Prostate gland (tissue), 2 donors: ENCODE data around the gene LITAF. TPM values are rescaled to one million over a fixed set of nuclear protein-coding genes. Genes with fewer than 3 reads are reported as not detected.

Source experiments
- DNase-seq: peaks from one replicate; pipeline ENCODE4 v3.0.0-alpha.2; 2019; ENCODE audit warnings: low spot score
- H3K27ac ChIP-seq, 2 donors: fragments of 200-600 bp; sonication (generic); 2 replicates each; pipeline ENCODE4 v1.5.1; 2017 to 2019
- H3K27me3 ChIP-seq: fragments of 200-600 bp; sonication (generic); replicated peaks from 2 replicates; pipeline ENCODE4 v1.5.1; 2019; ENCODE audit not compliant: insufficient read depth
- H3K36me3 ChIP-seq, 2 donors: fragments of 200-600 bp; sonication (generic); 1 replicate in 1 of 2; 2 replicates in 1 of 2; pipeline versions ENCODE4 v1.5.1 to v1.8.1; 2017 to 2019
- H3K4me1 ChIP-seq: fragments of 200-600 bp; sonication (generic); replicated peaks from 2 replicates; pipeline ENCODE4 v1.5.1; 2019
- H3K4me3 ChIP-seq, 2 donors: fragments of 200-600 bp; sonication (generic); 2 replicates each; pipeline ENCODE4 v1.5.1; 2017 to 2019
- H3K9me3 ChIP-seq: fragments of 200-600 bp; sonication (generic); 2 replicates; pipeline ENCODE4 v1.5.1; 2017
- POLR2A ChIP-seq: fragments of 450-650 bp; IDR thresholded peaks from one replicate; pipeline ENCODE4 v1.6.1; 2016; ENCODE audit warnings: antibody characterized with exemption, mild to moderate bottlenecking
- POLR2AphosphoS5 ChIP-seq: sonication (generic); formaldehyde crosslinking; IDR thresholded peaks from one replicate; pipeline ENCODE4 v1.6.1; 2017; ENCODE audit warnings: antibody characterized with exemption
- WGBS: methylation state at CpG from one replicate; pipeline ENCODE4 v1.1.5; 2018; 5-methylcytosine and 5-hydroxymethylcytosine counted together
- intact Hi-C: fragments of 100-400 bp; cut with DNase I; formaldehyde crosslinking; loops from one replicate; pipeline ENCODE4 v1.14.2; 2022
- total RNA-seq, 2 donors: library from RNA; depleted of rRNA; stranded (reverse); fragments of >200 nt; gene quantifications; one replicate each; pipeline ENCODE4 v1.1.0, GENCODE V29; 2016
- TF ChIP-seq, protein P1 (sequence below), 4 experiments: fragments of 200-600 bp in 2 of 4; fragments of 450-650 bp in 2 of 4; sonication (generic) in 2 of 4; IDR thresholded peaks; 1 replicate in 3 of 4; 2 replicates in 1 of 4; pipeline ENCODE4 v1.5.1; 2016 to 2019; ENCODE audit warnings: antibody characterized with exemption in 4 of 4, mild to moderate bottlenecking in 2 of 4, moderate library complexity in 2 of 4

Gene LITAF
- total RNA-seq, 2 donors from 2014 or later: 92.5 to 137 TPM

GRCh38 chr16:11618107-11618717 is 31.5 kb upstream of the LITAF start:
- no peaks in the 10 kb centered on the region for H3K27me3 ChIP-seq
- H3K9me3 ChIP-seq: no peaks in the 10 kb centered on the region
- intact Hi-C loops: no loop called here
- no peak for DNase-seq
- H3K36me3 ChIP-seq: no peaks in the 10 kb centered on the region
- H3K4me1 ChIP-seq: no peaks in the 10 kb centered on the region
- H3K27ac ChIP-seq: no peak overlapping the region
- peak; percentile 10 for TF ChIP-seq POLR2AphosphoS5
- no peak for TF ChIP-seq POLR2A
- 80% methylated on average over 16 of the region's 16 CpGs for WGBS
- no peak overlapping the region for H3K4me3 ChIP-seq

GRCh38 chr16:11615748-11616447 is 29.2 kb upstream of the LITAF start:
- intact Hi-C loops: no loop called here
- Histone ChIP-seq H3K27ac (no peak overlapping the region), H3K4me3 (no peak overlapping the region), H3K4me1 (no peaks in the 10 kb centered on the region), H3K9me3 (no peaks in the 10 kb centered on the region), H3K27me3 (no peaks in the 10 kb centered on the region), H3K36me3 (no peaks in the 10 kb centered on the region)
- TF ChIP-seq, protein P1, sequence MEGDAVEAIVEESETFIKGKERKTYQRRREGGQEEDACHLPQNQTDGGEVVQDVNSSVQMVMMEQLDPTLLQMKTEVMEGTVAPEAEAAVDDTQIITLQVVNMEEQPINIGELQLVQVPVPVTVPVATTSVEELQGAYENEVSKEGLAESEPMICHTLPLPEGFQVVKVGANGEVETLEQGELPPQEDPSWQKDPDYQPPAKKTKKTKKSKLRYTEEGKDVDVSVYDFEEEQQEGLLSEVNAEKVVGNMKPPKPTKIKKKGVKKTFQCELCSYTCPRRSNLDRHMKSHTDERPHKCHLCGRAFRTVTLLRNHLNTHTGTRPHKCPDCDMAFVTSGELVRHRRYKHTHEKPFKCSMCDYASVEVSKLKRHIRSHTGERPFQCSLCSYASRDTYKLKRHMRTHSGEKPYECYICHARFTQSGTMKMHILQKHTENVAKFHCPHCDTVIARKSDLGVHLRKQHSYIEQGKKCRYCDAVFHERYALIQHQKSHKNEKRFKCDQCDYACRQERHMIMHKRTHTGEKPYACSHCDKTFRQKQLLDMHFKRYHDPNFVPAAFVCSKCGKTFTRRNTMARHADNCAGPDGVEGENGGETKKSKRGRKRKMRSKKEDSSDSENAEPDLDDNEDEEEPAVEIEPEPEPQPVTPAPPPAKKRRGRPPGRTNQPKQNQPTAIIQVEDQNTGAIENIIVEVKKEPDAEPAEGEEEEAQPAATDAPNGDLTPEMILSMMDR (IDR thresholded peaks at IDR 0.05): no peak
- TF ChIP-seq POLR2AphosphoS5: no peak
- no peak for TF ChIP-seq POLR2A
- DNase-seq: no peak
- WGBS: 84% methylated on average over 8 of the region's 8 CpGs

- H3K27ac ChIP-seq: no peak overlapping the region
Observed at GRCh38 chr16:11614587-11615175, 28.0 kb upstream of the LITAF start.

DNA sequence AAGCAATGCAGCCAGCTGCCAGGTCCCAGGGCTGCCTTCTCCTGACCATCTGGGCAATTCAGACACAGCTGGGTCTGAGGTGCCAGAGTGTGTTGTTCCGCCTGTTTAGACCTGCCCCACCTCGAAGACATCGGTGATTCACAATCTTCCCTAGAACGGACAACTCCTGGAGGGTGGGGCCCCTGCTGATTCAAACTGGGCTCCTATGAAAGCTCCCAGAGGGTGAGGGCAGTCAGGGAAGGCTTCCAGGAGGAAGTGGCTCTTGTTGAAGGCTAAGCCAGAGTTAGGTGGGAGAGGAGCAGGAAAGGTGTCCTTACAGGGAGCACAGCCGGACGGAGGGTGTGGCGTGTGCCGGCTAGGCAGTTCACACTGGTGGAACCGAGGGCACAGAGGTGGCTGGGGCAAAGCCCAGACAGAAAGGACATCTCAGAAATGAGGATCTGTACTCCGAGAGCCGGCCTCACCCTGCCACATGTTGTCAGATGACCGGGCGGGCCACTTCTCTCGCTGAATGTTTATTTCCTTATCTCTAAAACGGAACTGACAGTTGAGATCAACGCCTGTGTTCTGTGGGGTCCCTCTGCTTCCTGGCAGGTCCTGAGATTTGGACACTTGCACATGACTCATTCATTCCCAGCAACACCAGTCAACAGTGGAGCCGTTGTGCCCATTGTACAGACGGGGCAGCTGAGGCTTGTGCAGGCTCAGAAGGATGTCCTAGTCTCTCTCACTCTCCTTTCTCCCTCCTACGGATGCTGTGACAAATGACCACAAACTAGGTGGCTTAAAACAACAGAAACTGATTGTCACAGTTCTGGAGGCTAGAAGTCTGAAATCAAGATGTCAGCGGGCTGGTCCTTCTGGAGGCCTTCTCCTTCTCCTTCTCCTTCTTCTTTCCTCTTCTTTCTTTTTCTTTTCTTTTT is 26.9 kb upstream of the LITAF start:
- TF ChIP-seq POLR2AphosphoS5: no peak
- no peak for TF ChIP-seq POLR2A
- TF ChIP-seq, protein P1 (IDR thresholded peaks at IDR 0.05): no peak
- WGBS: 65% methylated on average over 20 of the region's 20 CpGs

More at GRCh38 chr16:11614587-11615175, 28.0 kb upstream of the LITAF start:
- Histone ChIP-seq H3K9me3 (no peaks in the 10 kb centered on the region), H3K36me3 (no peaks in the 10 kb centered on the region), H3K4me3 (no peak overlapping the region), H3K27me3 (no peaks in the 10 kb centered on the region), H3K4me1 (no peaks in the 10 kb centered on the region)
- DNase-seq: no peak
- 75% methylated on average over 10 of the region's 10 CpGs for WGBS
- TF ChIP-seq POLR2AphosphoS5 (no peak), POLR2A (no peak)
- TF ChIP-seq, protein P1 (IDR thresholded peaks at IDR 0.05): no peak
- intact Hi-C loops: no loop called here

GRCh38 chr16:11612665-11613025 is 25.9 kb upstream of the LITAF start:
- DNase-seq: no peak
- no peak overlapping the region for H3K4me3 ChIP-seq
- no peaks in the 10 kb centered on the region for H3K36me3 ChIP-seq
- H3K27ac ChIP-seq: no peak overlapping the region
- H3K27me3 ChIP-seq: no peaks in the 10 kb centered on the region
- no peaks in the 10 kb centered on the region for H3K9me3 ChIP-seq
- no peaks in the 10 kb centered on the region for H3K4me1 ChIP-seq
- 69% methylated on average over 5 of the region's 5 CpGs for WGBS
- TF ChIP-seq POLR2A: no peak
- TF ChIP-seq, protein P1 (IDR thresholded peaks at IDR 0.05): no peak
- no peak for TF ChIP-seq POLR2AphosphoS5
- intact Hi-C loops: no loop called here

More for the DNA sequence above, 26.9 kb upstream of the LITAF start:
- Histone ChIP-seq H3K36me3 (no peaks in the 10 kb centered on the region), H3K27me3 (no peaks in the 10 kb centered on the region), H3K4me1 (no peaks in the 10 kb centered on the region), H3K9me3 (no peaks in the 10 kb centered on the region), H3K27ac (no peak overlapping the region), H3K4me3 (no peak overlapping the region)
- no peak for DNase-seq
- intact Hi-C loops: no loop called here
